Fibroblast of lung (primary cell): ENCODE results near the gene B4GALT2. TPM values are rescaled to one million over a fixed set of nuclear protein-coding genes. Genes with fewer than 3 reads are reported as not detected.

Experiments used
- DNase-seq, 2 donors: peaks; one replicate each; pipeline versions ENCODE4 v3.0.0 to v3.0.0-alpha.2; 2010; ENCODE audit warnings: low read depth in 2 of 2
- H2AFZ ChIP-seq: 2 replicates; pipeline ENCODE4 v1.5.1; 2012; ENCODE audit warnings: low read length, control low read depth, inconsistent platforms
- H3K27ac ChIP-seq: 2 replicates; pipeline ENCODE4 v1.5.1; 2011; ENCODE audit warnings: low read length, control low read depth; ENCODE audit not compliant: insufficient read depth
- H3K27me3 ChIP-seq: 2 replicates; pipeline ENCODE4 v1.5.1; 2011; ENCODE audit warnings: mild to moderate bottlenecking, low read length; ENCODE audit not compliant: control insufficient read depth, insufficient read depth
- H3K36me3 ChIP-seq: 2 replicates; pipeline ENCODE4 v1.5.1; 2011; ENCODE audit warnings: low read length; ENCODE audit not compliant: control insufficient read depth, insufficient read depth
- H3K4me1 ChIP-seq: 2 replicates; pipeline ENCODE4 v1.5.1; 2011; ENCODE audit warnings: low read length; ENCODE audit not compliant: control insufficient read depth, insufficient read depth; ENCODE audit errors: extremely low read depth
- H3K4me2 ChIP-seq: 2 replicates; pipeline ENCODE4 v1.5.1; 2011; ENCODE audit warnings: low read length, control low read depth; ENCODE audit not compliant: insufficient read depth; ENCODE audit errors: extremely low read depth
- H3K4me3 ChIP-seq, 4 experiments: fragments of 200-600 bp in 1 of 4; sonication (generic) in 1 of 4; replicated peaks in 1 of 4; 2 replicates each; pipeline ENCODE4 v1.5.1; 2011 to 2016; ENCODE audit warnings: low read length in 4 of 4, low read depth in 3 of 4, mild to moderate bottlenecking in 3 of 4, control low read depth in 2 of 4, inconsistent platforms in 1 of 4, mixed read lengths in 1 of 4; ENCODE audit not compliant: insufficient read depth in 1 of 4; ENCODE audit errors: control extremely low read depth in 1 of 4
- H3K79me2 ChIP-seq: 2 replicates; pipeline ENCODE4 v1.5.1; 2012; ENCODE audit warnings: mild to moderate bottlenecking, low read length, inconsistent platforms; ENCODE audit not compliant: control insufficient read depth, insufficient read depth
- H3K9ac ChIP-seq: 2 replicates; pipeline ENCODE4 v1.5.1; 2011; ENCODE audit warnings: mild to moderate bottlenecking, low read length, control low read depth; ENCODE audit not compliant: insufficient read depth
- H3K9me3 ChIP-seq: 2 replicates; pipeline ENCODE4 v1.5.1; 2012; ENCODE audit warnings: low read depth, low read length; ENCODE audit not compliant: control insufficient read depth, insufficient read depth
- H4K20me1 ChIP-seq: 2 replicates; pipeline ENCODE4 v1.5.1; 2011; ENCODE audit warnings: low read length; ENCODE audit not compliant: control insufficient read depth, insufficient read depth; ENCODE audit errors: extremely low read depth
- CTCF ChIP-seq, 2 donors: IDR thresholded peaks in 1 of 2; conservative IDR thresholded peaks in 1 of 2; 1 replicate in 1 of 2; 2 replicates in 1 of 2; pipeline ENCODE4 v1.5.1; 2011 to 2012; ENCODE audit warnings: low read length in 2 of 2, control low read depth in 1 of 2, inconsistent platforms in 1 of 2, low read depth in 1 of 2, mild to moderate bottlenecking in 1 of 2
- EZH2 ChIP-seq: IDR thresholded peaks from 2 replicates; pipeline ENCODE4 v1.5.1; 2012; ENCODE audit warnings: low read length, control low read depth, mild to moderate bottlenecking; ENCODE audit errors: missing control alignments
- polyA plus RNA-seq, 2 donors: library from polyadenylated mRNA; depleted of rRNA in 1 of 2; stranded (reverse) in 1 of 2; unstranded in 1 of 2; fragments of >200 nt; gene quantifications; 2 replicates each; pipeline ENCODE4 v1.2.1, GENCODE V29; 2011 to 2012; ENCODE audit warnings: missing spikeins in 1 of 2
- total RNA-seq: library from RNA; depleted of rRNA; stranded (reverse); fragments of >200 nt; gene quantifications from 2 replicates; pipeline ENCODE4 v1.2.1, GENCODE V29; 2014

Gene B4GALT2
- total and polyA plus RNA-seq, 2 donors (not counting 1 experiment from before 2014, with no cell fraction given): 40.6 to 55.0 TPM

DNA sequence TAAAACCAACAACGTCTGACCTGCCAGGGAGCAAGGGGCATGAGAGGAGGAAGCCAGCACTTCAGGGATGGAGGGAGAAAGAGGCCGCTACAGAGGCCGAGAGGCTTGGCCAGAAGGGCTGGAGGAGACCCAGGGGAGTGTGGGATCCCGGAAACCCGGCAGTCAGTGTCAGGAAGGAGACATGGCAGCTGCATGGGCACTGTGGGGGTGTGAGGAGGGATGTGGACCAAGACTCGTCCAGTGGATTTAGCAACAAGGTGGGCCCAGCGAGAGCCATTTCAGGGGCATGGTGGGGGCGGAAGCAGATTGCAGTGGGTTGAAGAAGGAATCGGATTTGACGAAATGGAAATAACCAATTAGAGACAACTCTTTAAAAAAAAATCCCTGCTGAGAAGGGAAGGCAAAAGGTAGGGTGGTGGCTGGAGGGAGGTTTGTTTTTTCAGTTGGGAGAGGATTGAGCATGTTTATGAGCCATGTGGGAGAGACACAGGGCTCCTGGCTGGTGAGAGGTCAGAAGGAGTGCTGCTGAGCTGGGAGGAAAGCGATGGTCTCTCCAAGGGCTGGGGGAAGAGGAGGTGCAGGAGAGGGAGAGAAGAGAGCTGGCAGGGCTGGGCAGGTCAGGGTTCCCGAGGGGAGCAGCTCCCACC lies 4.4 kb downstream of the B4GALT2 start:
- DNase-seq: no peak
- Histone ChIP-seq H3K9ac (no peak overlapping the region), H3K4me2 (no peak overlapping the region), H3K4me1 (peaks cover 5% of the 10 kb centered on the region), H3K4me3 (no peak overlapping the region), H3K27me3 (no peaks in the 10 kb centered on the region), H2AFZ (no peak overlapping the region), H3K27ac (no peak overlapping the region), H3K79me2 (peaks cover 34% of the 10 kb centered on the region), H3K36me3 (peaks cover 14% of the 10 kb centered on the region), H4K20me1 (no peaks in the 10 kb centered on the region), H3K9me3 (no peaks in the 10 kb centered on the region)
- no peak for TF ChIP-seq CTCF (conservative IDR thresholded peaks at IDR 0.05 in 1 of 2, IDR thresholded peaks at IDR 0.05 in 1 of 2; ENCODE audit: low read depth in 1 of 2, low read length in 2 of 2)
- no peak for TF ChIP-seq EZH2

GRCh38 chr1:43984855-43985254 lies 5.8 kb downstream of the B4GALT2 start:
- Histone ChIP-seq H3K27ac (no peak overlapping the region), H3K4me3 (no peak overlapping the region), H3K9me3 (no peaks in the 10 kb centered on the region), H3K4me1 (peaks cover 5% of the 10 kb centered on the region), H3K79me2 (peaks cover 32% of the 10 kb centered on the region), H3K27me3 (no peaks in the 10 kb centered on the region), H3K36me3 (peaks cover 14% of the 10 kb centered on the region), H2AFZ (no peak overlapping the region), H4K20me1 (no peaks in the 10 kb centered on the region), H3K9ac (no peak overlapping the region), H3K4me2 (no peak overlapping the region)
- no peak for DNase-seq
- TF ChIP-seq CTCF (conservative IDR thresholded peaks at IDR 0.05 in 1 of 2, IDR thresholded peaks at IDR 0.05 in 1 of 2; ENCODE audit: low read depth in 1 of 2, low read length in 2 of 2) (no peak), EZH2 (no peak)

- Histone ChIP-seq H3K4me1 (peaks cover 2% of the 10 kb centered on the region), H3K9me3 (no peaks in the 10 kb centered on the region), H3K36me3 (peaks cover 14% of the 10 kb centered on the region), H3K79me2 (peaks cover 20% of the 10 kb centered on the region), H3K27me3 (no peaks in the 10 kb centered on the region), H3K4me2 (no peak overlapping the region), H3K27ac (no peak overlapping the region), H3K4me3 (no peak overlapping the region), H3K9ac (no peak overlapping the region), H2AFZ (no peak overlapping the region), H4K20me1 (no peaks in the 10 kb centered on the region)
- TF ChIP-seq CTCF (conservative IDR thresholded peaks at IDR 0.05 in 1 of 2, IDR thresholded peaks at IDR 0.05 in 1 of 2; ENCODE audit: low read depth in 1 of 2, low read length in 2 of 2) (no peak), EZH2 (no peak)
- DNase-seq: peak in 1 of 2 donors; percentile 10
Observed at GRCh38 chr1:43985984-43986595, 7.1 kb downstream of the B4GALT2 start.
